ENCODE measurements around the gene CXorf49B. TPM values are rescaled to one million over a fixed set of nuclear protein-coding genes. Genes with fewer than 3 reads are reported as not detected.
"Not testable (repeated sequence)": the region's sequence is repeated elsewhere in the genome, so short reads cannot be mapped to it uniquely, and the experiment has no call there.

Gene CXorf49B
- total and polyA plus RNA-seq, 5 experiments from 2014 or later: not detected

- POLR2A ChIA-PET, H3K9me3 Mint-ChIP-seq, H3K4me1 Mint-ChIP-seq, H3K27me3 Mint-ChIP-seq, DNase-seq, H3K36me3 Mint-ChIP-seq, H3K4me3 Mint-ChIP-seq, H3K27ac Mint-ChIP-seq: not testable (repeated sequence)
- peak; percentile 11 to 22 for ATAC-seq
Observed at GRCh38 chrX:71783569-71784347, 20.6 kb downstream of the CXorf49B start.

- H3K27me3 Mint-ChIP-seq, H3K27ac Mint-ChIP-seq, POLR2A ChIA-PET, H3K4me3 Mint-ChIP-seq, DNase-seq, H3K36me3 Mint-ChIP-seq, H3K4me1 Mint-ChIP-seq, H3K9me3 Mint-ChIP-seq: not testable (repeated sequence)
- peak; percentile 42 to 67 for ATAC-seq
Observed at GRCh38 chrX:71784348-71784983, 21.3 kb downstream of the CXorf49B start.

DNA sequence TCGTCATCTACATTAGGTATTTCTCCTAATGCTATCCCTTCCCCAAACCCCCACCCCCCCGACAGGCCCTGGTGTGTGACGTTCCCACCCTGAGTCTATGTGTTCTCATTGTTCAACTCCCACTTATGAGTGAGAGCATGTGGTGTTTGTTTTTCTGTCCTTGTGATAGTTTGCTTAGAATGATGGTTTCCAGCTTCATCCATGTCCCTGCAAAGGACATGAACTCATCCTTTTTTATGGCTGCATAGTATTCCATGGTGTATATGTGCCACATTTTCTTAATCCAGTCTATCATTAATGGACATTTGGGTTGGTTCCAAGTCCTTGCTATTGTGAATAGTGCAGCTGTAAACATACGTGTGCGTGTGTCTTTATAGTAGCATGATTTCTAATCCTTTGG lies 43.3 kb downstream of the CXorf49B start:
- POLR2A ChIA-PET, H3K27ac Mint-ChIP-seq: not testable (repeated sequence)

GRCh38 chrX:71809886-71810285 lies 46.7 kb downstream of the CXorf49B start:
- POLR2A ChIA-PET: no interaction called here
- no peak for ATAC-seq
- no peak overlapping the region for H3K4me3 Mint-ChIP-seq

More for the DNA sequence above, 43.3 kb downstream of the CXorf49B start:
- H3K27me3 Mint-ChIP-seq, H3K4me1 Mint-ChIP-seq, ATAC-seq, DNase-seq, H3K4me3 Mint-ChIP-seq, H3K36me3 Mint-ChIP-seq, H3K9me3 Mint-ChIP-seq: not testable (repeated sequence)

GRCh38 chrX:71814123-71814912 lies 51.2 kb downstream of the CXorf49B start:
- Mint-ChIP-seq H3K27ac (no peak overlapping the region), H3K9me3 (peaks cover 0 to 11% (median 0%) of the 10 kb centered on the region in 9 donors), H3K4me3 (no peak overlapping the region), H3K4me1 (peaks cover 0 to 8% (median under 1%) of the 10 kb centered on the region in 4 donors), H3K27me3 (peaks cover 0 to 2% (median 0%) of the 10 kb centered on the region in 5 donors), H3K36me3 (no peaks in the 10 kb centered on the region)
- ATAC-seq (no peak), DNase-seq (no peak)
- POLR2A ChIA-PET: no interaction called here

More at GRCh38 chrX:71809886-71810285, 46.7 kb downstream of the CXorf49B start:
- Mint-ChIP-seq H3K36me3 (no peaks in the 10 kb centered on the region), H3K27me3 (no peaks in the 10 kb centered on the region), H3K9me3 (peaks cover 0 to 10% (median 0%) of the 10 kb centered on the region in 9 donors), H3K4me1 (no peaks in the 10 kb centered on the region), H3K27ac (no peak overlapping the region)
- no peak for DNase-seq

DNA sequence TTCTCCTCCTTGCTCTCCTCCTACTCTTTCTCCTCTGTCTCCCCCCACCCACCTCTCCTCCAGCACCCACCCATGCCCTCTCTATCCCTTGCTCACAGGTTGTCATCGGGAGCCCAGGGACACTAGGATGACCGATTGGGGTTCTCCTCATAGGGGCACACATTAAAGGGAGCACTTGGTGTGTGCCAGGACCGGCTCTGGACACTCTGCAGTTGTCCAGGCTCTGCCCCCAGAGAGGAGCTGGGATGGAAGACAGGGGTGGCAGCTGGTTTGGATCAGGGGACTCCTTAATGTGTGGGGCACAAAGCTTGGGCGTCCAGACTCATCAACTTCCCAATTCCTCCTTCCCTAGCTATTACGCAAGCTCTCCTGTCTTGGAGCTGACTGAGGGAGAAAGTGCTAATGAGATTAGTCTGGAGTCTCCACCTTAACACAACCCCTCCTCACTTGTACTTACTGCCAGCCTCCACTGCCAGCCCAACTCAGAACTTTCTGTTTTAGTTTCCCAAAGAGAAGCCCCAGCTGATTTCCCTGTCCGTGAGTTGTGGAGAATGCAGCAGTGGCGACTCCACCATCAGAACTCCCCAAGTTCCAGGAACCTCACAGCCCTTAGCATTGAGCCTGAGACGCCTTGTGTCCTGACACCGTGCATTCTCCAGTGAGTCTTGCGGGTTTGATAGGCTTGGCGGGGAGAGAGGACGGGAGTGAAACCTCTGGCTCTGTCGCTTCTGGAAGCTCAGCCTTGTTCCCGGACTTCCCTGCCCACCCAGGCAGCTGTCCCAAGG lies 52.2 kb downstream of the CXorf49B start:
- H3K27me3 Mint-ChIP-seq: peaks cover 0 to 2% (median 0%) of the 10 kb centered on the region in 5 donors
- H3K36me3 Mint-ChIP-seq: no peaks in the 10 kb centered on the region
- peaks cover 0 to 8% (median under 1%) of the 10 kb centered on the region in 4 donors for H3K4me1 Mint-ChIP-seq
- H3K4me3 Mint-ChIP-seq: no peak overlapping the region
- no peak overlapping the region for H3K27ac Mint-ChIP-seq
- peaks cover 0 to 13% (median 0%) of the 10 kb centered on the region in 9 donors for H3K9me3 Mint-ChIP-seq
- POLR2A ChIA-PET: no interaction called here
- DNase-seq (no peak), ATAC-seq (no peak)

GRCh38 chrX:71815906-71816156 lies 52.7 kb downstream of the CXorf49B start:
- no peak for ATAC-seq
- no peak for DNase-seq
- peaks cover 0 to 8% (median under 1%) of the 10 kb centered on the region in 4 donors for H3K4me1 Mint-ChIP-seq
- no peaks in the 10 kb centered on the region for H3K36me3 Mint-ChIP-seq
- peaks cover 0 to 2% (median 0%) of the 10 kb centered on the region in 5 donors for H3K27me3 Mint-ChIP-seq
- no peak overlapping the region for H3K27ac Mint-ChIP-seq
- H3K4me3 Mint-ChIP-seq: no peak overlapping the region
- POLR2A ChIA-PET: no interaction called here
- H3K9me3 Mint-ChIP-seq: peaks cover 0 to 13% (median 0%) of the 10 kb centered on the region in 9 donors

Other genes with a start within 250 kb of the CXorf49B start
- 100 to 1,000 TPM; 636 to 675 TPM for gene OGT, start 230.2 kb upstream of the CXorf49B start, total RNA-seq
- 10 to 100 TPM; 29.7 to 32.7 (median 31.3) TPM for gene OGT, start 230.2 kb upstream of the CXorf49B start, polyA plus RNA-seq
- 10 to 100 TPM; 11.6 to 12.1 TPM for gene GCNA, start 184.9 kb upstream of the CXorf49B start, total RNA-seq
- gene GCNA, start 184.9 kb upstream of the CXorf49B start, polyA plus RNA-seq: 1 to 10 TPM in 1 of 3 donors, under 1 TPM in 2; 0.34 to 1.3 (median 0.77) TPM
- 10 to 100 TPM; 10.4 to 10.5 TPM for gene CXCR3, start 144.8 kb upstream of the CXorf49B start, total RNA-seq
- 10 to 100 TPM; 23.5 to 34.7 (median 33.6) TPM for gene CXCR3, start 144.8 kb upstream of the CXorf49B start, polyA plus RNA-seq
- gene CXorf49, start 45.1 kb upstream of the CXorf49B start, total RNA-seq: not detected
- not detected for gene CXorf49, start 45.1 kb upstream of the CXorf49B start, polyA plus RNA-seq
- gene NHSL2, start 147.5 kb downstream of the CXorf49B start, total RNA-seq: under 1 TPM; 0.52 to 0.81 TPM
- gene NHSL2, start 147.5 kb downstream of the CXorf49B start, polyA plus RNA-seq: 1 to 10 TPM in 1 of 3 donors, under 1 TPM in 2; 0.09 to 2.6 (median 0.51) TPM